ENCODE results near the gene CNNM3.

GRCh38 chr2:96801005-96801785 lies 14.9 kb upstream of the CNNM3 start:
- TF ChIP-seq, protein P1, sequence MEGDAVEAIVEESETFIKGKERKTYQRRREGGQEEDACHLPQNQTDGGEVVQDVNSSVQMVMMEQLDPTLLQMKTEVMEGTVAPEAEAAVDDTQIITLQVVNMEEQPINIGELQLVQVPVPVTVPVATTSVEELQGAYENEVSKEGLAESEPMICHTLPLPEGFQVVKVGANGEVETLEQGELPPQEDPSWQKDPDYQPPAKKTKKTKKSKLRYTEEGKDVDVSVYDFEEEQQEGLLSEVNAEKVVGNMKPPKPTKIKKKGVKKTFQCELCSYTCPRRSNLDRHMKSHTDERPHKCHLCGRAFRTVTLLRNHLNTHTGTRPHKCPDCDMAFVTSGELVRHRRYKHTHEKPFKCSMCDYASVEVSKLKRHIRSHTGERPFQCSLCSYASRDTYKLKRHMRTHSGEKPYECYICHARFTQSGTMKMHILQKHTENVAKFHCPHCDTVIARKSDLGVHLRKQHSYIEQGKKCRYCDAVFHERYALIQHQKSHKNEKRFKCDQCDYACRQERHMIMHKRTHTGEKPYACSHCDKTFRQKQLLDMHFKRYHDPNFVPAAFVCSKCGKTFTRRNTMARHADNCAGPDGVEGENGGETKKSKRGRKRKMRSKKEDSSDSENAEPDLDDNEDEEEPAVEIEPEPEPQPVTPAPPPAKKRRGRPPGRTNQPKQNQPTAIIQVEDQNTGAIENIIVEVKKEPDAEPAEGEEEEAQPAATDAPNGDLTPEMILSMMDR (conservative IDR thresholded peaks at IDR 0.05) = peak; percentile 83
- no peak for TF ChIP-seq ZFX (IDR thresholded peaks at IDR 0.05)

All from C4-2B (cell line).